HG03469 (cell line): Measurements from ENCODE around the gene FHOD1.

Experiments
- ATAC-seq: cut with Tn5 transposase; IDR thresholded peaks from one replicate; pipeline ENCODE4 v1.9.1; 2021; ENCODE audit warnings: mild to moderate bottlenecking, moderate library complexity, moderate number of reproducible peaks; ENCODE audit not compliant: unreplicated experiment

Gene FHOD1

DNA sequence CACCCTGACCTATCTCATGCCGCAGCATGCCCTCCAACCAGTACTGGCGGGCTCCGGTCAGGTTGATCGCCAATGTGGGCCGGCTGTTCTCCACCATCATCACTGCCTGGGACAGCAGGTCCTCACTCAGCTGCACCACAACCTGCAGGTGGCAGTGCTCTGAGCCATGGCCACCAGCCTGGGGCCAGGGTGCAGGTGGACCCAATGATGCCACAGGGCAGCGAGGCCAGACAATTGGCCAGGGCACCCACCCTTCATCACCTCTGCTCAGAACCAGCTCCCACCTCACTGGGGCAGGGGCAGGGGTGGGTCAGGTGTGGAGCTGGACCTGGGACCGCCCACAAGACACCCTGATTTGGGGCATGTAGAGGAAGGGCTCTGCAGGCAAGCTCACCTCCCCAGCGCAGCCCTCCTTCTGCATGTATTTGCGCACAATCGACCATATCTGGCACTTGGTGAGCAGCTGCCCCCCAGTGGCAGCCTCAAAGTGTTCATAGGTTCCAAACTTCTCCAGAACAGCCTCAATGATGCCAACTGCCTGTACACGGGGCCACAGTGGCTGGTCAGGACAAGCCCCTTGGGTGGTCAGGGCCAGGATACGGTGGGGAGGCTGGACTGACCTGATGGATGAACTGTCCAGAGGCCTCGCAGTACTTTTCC, 67.7 kb downstream of the FHOD1 start:
- ATAC-seq = no peak
